Measurements from ENCODE around the gene ADSL. TPM values are rescaled to one million over a fixed set of nuclear protein-coding genes. Genes with fewer than 3 reads are reported as not detected.

ADSL gene
- 115 and 119 TPM in 2 replicates for polyA plus RNA-seq (2011; rRNA removed)
- 60.3 and 89.6 TPM in 2 replicates for polyA minus RNA-seq (2011; rRNA and poly(A)+ RNA removed)

GRCh38 chr22:40346185-40347118 is at the start of gene ADSL:
Gene ADSL (plus strand): TSS chr22:40346500. CDS start chr22:40346559, 59 bp downstream.
- TF ChIP-seq, protein P1, sequence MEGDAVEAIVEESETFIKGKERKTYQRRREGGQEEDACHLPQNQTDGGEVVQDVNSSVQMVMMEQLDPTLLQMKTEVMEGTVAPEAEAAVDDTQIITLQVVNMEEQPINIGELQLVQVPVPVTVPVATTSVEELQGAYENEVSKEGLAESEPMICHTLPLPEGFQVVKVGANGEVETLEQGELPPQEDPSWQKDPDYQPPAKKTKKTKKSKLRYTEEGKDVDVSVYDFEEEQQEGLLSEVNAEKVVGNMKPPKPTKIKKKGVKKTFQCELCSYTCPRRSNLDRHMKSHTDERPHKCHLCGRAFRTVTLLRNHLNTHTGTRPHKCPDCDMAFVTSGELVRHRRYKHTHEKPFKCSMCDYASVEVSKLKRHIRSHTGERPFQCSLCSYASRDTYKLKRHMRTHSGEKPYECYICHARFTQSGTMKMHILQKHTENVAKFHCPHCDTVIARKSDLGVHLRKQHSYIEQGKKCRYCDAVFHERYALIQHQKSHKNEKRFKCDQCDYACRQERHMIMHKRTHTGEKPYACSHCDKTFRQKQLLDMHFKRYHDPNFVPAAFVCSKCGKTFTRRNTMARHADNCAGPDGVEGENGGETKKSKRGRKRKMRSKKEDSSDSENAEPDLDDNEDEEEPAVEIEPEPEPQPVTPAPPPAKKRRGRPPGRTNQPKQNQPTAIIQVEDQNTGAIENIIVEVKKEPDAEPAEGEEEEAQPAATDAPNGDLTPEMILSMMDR (IDR thresholded peaks at IDR 0.05; ENCODE audit: insufficient read depth, low read depth, low read length) = 0 out of 2 replicates have a peak, but pooled peaks have one; percentile 29
- ChIA-PET POLR2A (no interaction called here), CTCF (interaction anchor here (0.5 to 3.6 kb wide), 11 partner anchors 10 to 812 kb away, joined by 3 to 23 read pairs (median 3); no protein-coding TSS in a partner anchor)
- DNase-seq (ENCODE audit: low read depth) = no peak
- Histone ChIP-seq H3K27me3 (ENCODE audit: control insufficient read depth, insufficient read depth, low read length) (no peaks in the 10 kb centered on the region), H3K36me3 (ENCODE audit: control insufficient read depth, insufficient read depth, low read length) (peaks cover 4% of the 10 kb centered on the region), H3K4me3 (ENCODE audit: low read depth, low read length) (peak within 1 kb of the TSS; percentile 85)

- TF ChIP-seq, protein P1 (IDR thresholded peaks at IDR 0.05; ENCODE audit: insufficient read depth, low read depth, low read length) = no peak
- Histone ChIP-seq H3K27me3 (ENCODE audit: control insufficient read depth, insufficient read depth, low read length) (no peaks in the 10 kb centered on the region), H3K36me3 (ENCODE audit: control insufficient read depth, insufficient read depth, low read length) (peaks cover 9% of the 10 kb centered on the region), H3K4me3 (ENCODE audit: low read depth, low read length) (no peak overlapping the region)
- ChIA-PET CTCF (interaction anchor here (1.0 kb wide), 1 partner anchor 765 kb away, joined by 3 read pairs; no protein-coding TSS in a partner anchor), POLR2A (interaction anchor here (0.7 kb wide), 1 partner anchor 27 kb away, joined by 6 read pairs; no protein-coding TSS in a partner anchor)
- no peak for DNase-seq (ENCODE audit: low read depth)
These were observed 46.0 kb upstream of the ADSL start for GRCh38 chr22:40300316-40300715.

DNA sequence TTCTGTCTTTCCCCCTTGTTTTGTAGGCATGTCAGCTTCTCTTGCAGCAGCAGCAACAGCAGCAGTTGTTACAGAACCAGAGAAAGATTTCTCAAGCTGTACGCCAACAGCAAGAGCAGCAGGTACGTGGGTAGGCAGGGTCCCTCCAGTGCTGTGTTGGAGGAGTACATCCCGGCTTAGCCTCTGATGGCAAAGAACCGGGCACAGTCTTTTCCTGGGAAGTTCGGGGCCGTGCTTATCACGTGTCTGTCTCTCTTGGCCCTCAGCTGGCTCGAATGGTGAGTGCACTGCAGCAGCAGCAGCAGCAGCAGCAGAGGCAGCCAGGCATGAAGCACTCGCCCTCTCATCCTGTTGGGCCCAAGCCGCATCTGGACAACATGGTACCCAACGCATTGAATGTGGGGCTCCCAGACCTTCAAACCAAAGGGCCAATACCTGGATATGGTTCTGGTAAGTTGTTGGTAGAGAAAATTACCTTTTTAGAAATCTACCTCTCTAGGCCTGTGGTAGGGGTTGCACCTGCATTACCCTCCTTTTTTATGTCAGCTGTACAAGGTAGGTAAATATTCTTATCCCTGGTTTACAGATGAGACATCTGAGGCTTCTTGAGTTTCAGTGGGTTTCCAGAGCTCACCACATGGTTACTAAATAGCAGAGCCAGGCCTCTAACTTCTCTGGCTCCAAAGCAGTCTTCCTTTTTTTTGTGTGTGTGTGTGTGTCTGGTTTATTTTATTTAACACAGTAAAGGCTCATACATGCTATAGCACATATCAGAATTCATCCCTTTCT is 45.2 kb upstream of the ADSL start:
- DNase-seq (ENCODE audit: low read depth) = no peak
- CTCF ChIA-PET = interaction anchor here (1.0 kb wide), 1 partner anchor 766 kb away, joined by 3 read pairs; no protein-coding TSS in a partner anchor
- peaks cover 9% of the 10 kb centered on the region for H3K36me3 ChIP-seq (ENCODE audit: control insufficient read depth, insufficient read depth, low read length)
- POLR2A ChIA-PET = no interaction called here
- H3K4me3 ChIP-seq (ENCODE audit: low read depth, low read length) = no peak overlapping the region
- TF ChIP-seq, protein P1 (IDR thresholded peaks at IDR 0.05; ENCODE audit: insufficient read depth, low read depth, low read length) = no peak
- H3K27me3 ChIP-seq (ENCODE audit: control insufficient read depth, insufficient read depth, low read length) = no peaks in the 10 kb centered on the region

- CTCF ChIA-PET = no interaction called here
- DNase-seq (ENCODE audit: low read depth) = no peak
- TF ChIP-seq, protein P1 (IDR thresholded peaks at IDR 0.05; ENCODE audit: insufficient read depth, low read depth, low read length) = no peak
- peaks cover 10% of the 10 kb centered on the region for H3K36me3 ChIP-seq (ENCODE audit: control insufficient read depth, insufficient read depth, low read length)
- no peak overlapping the region for H3K4me3 ChIP-seq (ENCODE audit: low read depth, low read length)
- H3K27me3 ChIP-seq (ENCODE audit: control insufficient read depth, insufficient read depth, low read length) = no peaks in the 10 kb centered on the region
- POLR2A ChIA-PET = no interaction called here
These were observed 44.2 kb upstream of the ADSL start for GRCh38 chr22:40302149-40302548.

Measured in BJ (cell line).